ENCODE results near the gene MYO3B. TPM values are rescaled to one million over a fixed set of nuclear protein-coding genes. Genes with fewer than 3 reads are reported as not detected.

MYO3B gene
- total RNA-seq, 1 donor, result 0.21 TPM

GRCh38 chr2:170503971-170504809 lies 326.2 kb downstream of the MYO3B start:
- Histone ChIP-seq H3K9me3 (ENCODE audit: low read depth, low read length) (no peaks in the 10 kb centered on the region), H3K27me3 (ENCODE audit: insufficient read depth, low read length) (peaks cover 17% of the 10 kb centered on the region), H3K4me1 (ENCODE audit: insufficient read depth, low read length) (peaks cover 8% of the 10 kb centered on the region), H3K4me3 (ENCODE audit: low read length) (no peak overlapping the region)

GRCh38 chr2:170504810-170505145 lies 326.8 kb downstream of the MYO3B start:
- Histone ChIP-seq H3K27me3 (ENCODE audit: insufficient read depth, low read length) (peaks cover 17% of the 10 kb centered on the region), H3K9me3 (ENCODE audit: low read depth, low read length) (no peaks in the 10 kb centered on the region), H3K4me1 (ENCODE audit: insufficient read depth, low read length) (peaks cover 8% of the 10 kb centered on the region), H3K4me3 (ENCODE audit: low read length) (no peak overlapping the region)

- H3K27me3 ChIP-seq (ENCODE audit: insufficient read depth, low read length), result peaks cover 17% of the 10 kb centered on the region
- no peak overlapping the region for H3K4me3 ChIP-seq (ENCODE audit: low read length)
- peaks cover 8% of the 10 kb centered on the region for H3K4me1 ChIP-seq (ENCODE audit: insufficient read depth, low read length)
Observed at GRCh38 chr2:170505631-170506275, 327.8 kb downstream of the MYO3B start.

GRCh38 chr2:170509452-170510193 lies 331.7 kb downstream of the MYO3B start:
- peaks cover 8% of the 10 kb centered on the region for H3K4me1 ChIP-seq (ENCODE audit: insufficient read depth, low read length)
- no peak overlapping the region for H3K4me3 ChIP-seq (ENCODE audit: low read length)
- no peaks in the 10 kb centered on the region for H3K9me3 ChIP-seq (ENCODE audit: low read depth, low read length)
- peaks cover 17% of the 10 kb centered on the region for H3K27me3 ChIP-seq (ENCODE audit: insufficient read depth, low read length)

More at GRCh38 chr2:170505631-170506275, 327.8 kb downstream of the MYO3B start:
- H3K9me3 ChIP-seq (ENCODE audit: low read depth, low read length), result no peaks in the 10 kb centered on the region

GRCh38 chr2:170512266-170512665 lies 334.3 kb downstream of the MYO3B start:
- Histone ChIP-seq H3K4me1 (ENCODE audit: insufficient read depth, low read length) (peaks cover 4% of the 10 kb centered on the region), H3K9me3 (ENCODE audit: low read depth, low read length) (no peaks in the 10 kb centered on the region), H3K27me3 (ENCODE audit: insufficient read depth, low read length) (peaks cover 3% of the 10 kb centered on the region), H3K4me3 (ENCODE audit: low read length) (no peak overlapping the region)

- Histone ChIP-seq H3K4me1 (ENCODE audit: insufficient read depth, low read length) (no peaks in the 10 kb centered on the region), H3K27me3 (ENCODE audit: insufficient read depth, low read length) (no peaks in the 10 kb centered on the region), H3K9me3 (ENCODE audit: low read depth, low read length) (no peaks in the 10 kb centered on the region), H3K4me3 (ENCODE audit: low read length) (no peak overlapping the region)
Observed at GRCh38 chr2:170514140-170514539, 336.2 kb downstream of the MYO3B start.

GRCh38 chr2:170517538-170517937 lies 339.6 kb downstream of the MYO3B start:
- H3K27me3 ChIP-seq (ENCODE audit: insufficient read depth, low read length), result no peaks in the 10 kb centered on the region
- no peaks in the 10 kb centered on the region for H3K4me1 ChIP-seq (ENCODE audit: insufficient read depth, low read length)
- H3K9me3 ChIP-seq (ENCODE audit: low read depth, low read length), result no peaks in the 10 kb centered on the region
- H3K4me3 ChIP-seq (ENCODE audit: low read length), result no peak overlapping the region

GRCh38 chr2:170518911-170519310 lies 341.0 kb downstream of the MYO3B start:
- no peaks in the 10 kb centered on the region for H3K9me3 ChIP-seq (ENCODE audit: low read depth, low read length)
- H3K4me1 ChIP-seq (ENCODE audit: insufficient read depth, low read length), result no peaks in the 10 kb centered on the region
- H3K27me3 ChIP-seq (ENCODE audit: insufficient read depth, low read length), result no peaks in the 10 kb centered on the region
- H3K4me3 ChIP-seq (ENCODE audit: low read length), result no peak overlapping the region

GRCh38 chr2:170521299-170521698 lies 343.4 kb downstream of the MYO3B start:
- Histone ChIP-seq H3K4me3 (ENCODE audit: low read length) (no peak overlapping the region), H3K4me1 (ENCODE audit: insufficient read depth, low read length) (no peaks in the 10 kb centered on the region), H3K9me3 (ENCODE audit: low read depth, low read length) (no peaks in the 10 kb centered on the region), H3K27me3 (ENCODE audit: insufficient read depth, low read length) (no peaks in the 10 kb centered on the region)

GRCh38 chr2:170523506-170523905 lies 345.6 kb downstream of the MYO3B start:
- Histone ChIP-seq H3K4me3 (ENCODE audit: low read length) (no peak overlapping the region), H3K9me3 (ENCODE audit: low read depth, low read length) (no peaks in the 10 kb centered on the region), H3K27me3 (ENCODE audit: insufficient read depth, low read length) (no peaks in the 10 kb centered on the region), H3K4me1 (ENCODE audit: insufficient read depth, low read length) (no peaks in the 10 kb centered on the region)

GRCh38 chr2:170524828-170525565 lies 347.1 kb downstream of the MYO3B start:
- no peaks in the 10 kb centered on the region for H3K4me1 ChIP-seq (ENCODE audit: insufficient read depth, low read length)
- H3K4me3 ChIP-seq (ENCODE audit: low read length), result no peak overlapping the region
- no peaks in the 10 kb centered on the region for H3K27me3 ChIP-seq (ENCODE audit: insufficient read depth, low read length)
- H3K9me3 ChIP-seq (ENCODE audit: low read depth, low read length), result no peaks in the 10 kb centered on the region

GRCh38 chr2:170525566-170525900 lies 347.6 kb downstream of the MYO3B start:
- Histone ChIP-seq H3K4me3 (ENCODE audit: low read length) (no peak overlapping the region), H3K4me1 (ENCODE audit: insufficient read depth, low read length) (no peaks in the 10 kb centered on the region), H3K27me3 (ENCODE audit: insufficient read depth, low read length) (no peaks in the 10 kb centered on the region), H3K9me3 (ENCODE audit: low read depth, low read length) (no peaks in the 10 kb centered on the region)

- no peaks in the 10 kb centered on the region for H3K27me3 ChIP-seq (ENCODE audit: insufficient read depth, low read length)
- no peaks in the 10 kb centered on the region for H3K9me3 ChIP-seq (ENCODE audit: low read depth, low read length)
- H3K4me1 ChIP-seq (ENCODE audit: insufficient read depth, low read length), result no peaks in the 10 kb centered on the region
- no peak overlapping the region for H3K4me3 ChIP-seq (ENCODE audit: low read length)
Observed at GRCh38 chr2:170530284-170530745, 352.4 kb downstream of the MYO3B start.

- Histone ChIP-seq H3K27me3 (ENCODE audit: insufficient read depth, low read length) (no peaks in the 10 kb centered on the region), H3K4me3 (ENCODE audit: low read length) (no peak overlapping the region), H3K9me3 (ENCODE audit: low read depth, low read length) (no peaks in the 10 kb centered on the region), H3K4me1 (ENCODE audit: insufficient read depth, low read length) (no peaks in the 10 kb centered on the region)
Observed at GRCh38 chr2:170530803-170531564, 353.0 kb downstream of the MYO3B start.
